K562 (cell line): Measurements from ENCODE around the gene UBE2C. TPM values are rescaled to one million over a fixed set of nuclear protein-coding genes. Genes with fewer than 3 reads are reported as not detected.

Source experiments
- ATAC-seq: fragments of 200-7000 bp; cut with Tn5 transposase; 3 replicates; pipeline ENCODE4 v1.9.1; 2020; ENCODE audit warnings: moderate library complexity
- BruUV-seq: library from RNA; stranded (reverse); fragments of 400-500 nt; replicated peaks from 2 replicates; lab custom pipeline; 2021; lab: Mats Ljungman, UMichigan
- CTCF ChIA-PET: fragments of 300-600 bp; formaldehyde crosslinking; extraction: SDS; loops from one replicate; lab custom pipeline; 2021; ENCODE audit warnings: low intra/inter-chr PET ratio; lab: Yijun Ruan, JAX
- POLR2A ChIA-PET: fragments of 300-600, 350-650 bp; sonication (Branson Sonifier 250); formaldehyde crosslinking; extraction: SDS; loops from one replicate; lab custom pipeline; 2021; ENCODE audit warnings: antibody characterized with exemption, inconsistent platforms; lab: Yijun Ruan, JAX
- DNase-seq, 4 experiments: peaks; one replicate each; pipeline versions ENCODE4 v3.0.0 to v3.0.0-alpha.2; 2011 to 2018; ENCODE audit warnings: low spot score in 3 of 4, mixed read lengths in 3 of 4; ENCODE audit errors: extremely low read depth in 1 of 4
- FAIRE-seq: peaks from 2 replicates; lab custom pipeline; 2011; peaks lifted over from hg19 to GRCh38; lab: Jason Lieb, UNC
- H2AFZ ChIP-seq: 2 replicates; pipeline ENCODE4 v1.6.0; 2011; ENCODE audit warnings: low read depth, low read length, control low read depth, inconsistent platforms
- H3K27ac ChIP-seq: fragments of 200-600 bp; 3 replicates; pipeline ENCODE4 v1.8.0; 2011; ENCODE audit warnings: low read depth, mild to moderate bottlenecking, control low read depth, inconsistent platforms, low read length, moderate library complexity, mixed read lengths; ENCODE audit errors: extremely low read depth
- H3K27me3 ChIP-seq, 2 experiments: fragments of 300-600 bp in 1 of 2; 2 replicates in 1 of 2; 3 replicates in 1 of 2; pipeline versions ENCODE4 v1.6.0 to v1.8.0; 2011; ENCODE audit warnings: inconsistent platforms in 2 of 2, low read length in 2 of 2, mild to moderate bottlenecking in 1 of 2, mixed read lengths in 1 of 2, moderate library complexity in 1 of 2; ENCODE audit not compliant: control insufficient read depth in 2 of 2, insufficient read depth in 2 of 2
- H3K36me3 ChIP-seq: fragments of 300-600 bp; 3 replicates; pipeline ENCODE4 v1.8.0; 2011; ENCODE audit warnings: mild to moderate bottlenecking, low read length, inconsistent platforms; ENCODE audit not compliant: control insufficient read depth, insufficient read depth
- H3K4me1 ChIP-seq, 2 experiments: fragments of 200-600 bp in 1 of 2; replicated peaks in 1 of 2; 2 replicates in 1 of 2; 3 replicates in 1 of 2; pipeline versions ENCODE4 v1.5.1 to v1.8.0; 2011; ENCODE audit warnings: inconsistent platforms in 2 of 2, low read length in 2 of 2, mild to moderate bottlenecking in 1 of 2, mixed read lengths in 1 of 2, moderate library complexity in 1 of 2; ENCODE audit not compliant: control insufficient read depth in 2 of 2, insufficient read depth in 2 of 2
- H3K4me2 ChIP-seq: 2 replicates; pipeline ENCODE4 v1.6.1; 2011; ENCODE audit warnings: low read length, control low read depth, inconsistent platforms, mixed read lengths; ENCODE audit not compliant: insufficient read depth
- H3K4me3 ChIP-seq: fragments of 200-600 bp; sonication (generic), shearing (Covaris generic); 2 replicates; pipeline ENCODE4 v1.5.1; 2016; ENCODE audit warnings: control low read depth, inconsistent platforms
- H3K79me2 ChIP-seq: fragments of 200-600 bp; 3 replicates; pipeline ENCODE4 v1.8.0; 2011; ENCODE audit warnings: low read length, inconsistent platforms; ENCODE audit not compliant: control insufficient read depth, insufficient read depth
- H3K9ac ChIP-seq, 2 experiments: 2 replicates each; pipeline versions ENCODE4 v1.6.0 to v1.6.1; 2011; ENCODE audit warnings: low read depth in 2 of 2, low read length in 2 of 2, control low read depth in 1 of 2, inconsistent platforms in 1 of 2, mild to moderate bottlenecking in 1 of 2, mixed read lengths in 1 of 2; ENCODE audit not compliant: insufficient read depth in 1 of 2
- H3K9me1 ChIP-seq: one replicate; pipeline ENCODE4 v1.6.0; 2011; ENCODE audit warnings: inconsistent platforms, mild to moderate bottlenecking, low read length, moderate library complexity; ENCODE audit not compliant: control insufficient read depth, insufficient read depth
- H3K9me3 ChIP-seq: replicated peaks from 2 replicates; pipeline ENCODE4 v1.5.1; 2011; ENCODE audit warnings: low read depth, low read length, inconsistent platforms; ENCODE audit not compliant: control insufficient read depth, insufficient read depth
- H4K20me1 ChIP-seq: replicated peaks from 2 replicates; pipeline ENCODE4 v1.6.1; 2011; ENCODE audit warnings: low read length, inconsistent platforms, mixed read lengths; ENCODE audit not compliant: control insufficient read depth, insufficient read depth
- ARID2 ChIP-seq: fragments of 450-650 bp; IDR thresholded peaks from 2 replicates; pipeline ENCODE4 v1.6.1; 2017; ENCODE audit warnings: antibody characterized with exemption, mild to moderate bottlenecking
- CXXC5 ChIP-seq: fragments of 250-450 bp; sonication (Bioruptor Pico); IDR thresholded peaks from 2 replicates; pipeline ENCODE4 v1.8.0; 2022; ENCODE audit warnings: inconsistent platforms, mild to moderate bottlenecking, moderate library complexity
- NONO ChIP-seq, 2 experiments: fragments of 200-400 bp in 1 of 2; fragments of 450-650 bp in 1 of 2; formaldehyde crosslinking in 1 of 2; IDR thresholded peaks; 2 replicates each; pipeline ENCODE4 v1.6.1; 2017; ENCODE audit warnings: low read depth in 2 of 2, mild to moderate bottlenecking in 2 of 2, moderate library complexity in 2 of 2, low read length in 1 of 2
- POLR2AphosphoS5 ChIP-seq: IDR thresholded peaks from 2 replicates; pipeline ENCODE4 v1.6.1; 2011; ENCODE audit warnings: mild to moderate bottlenecking, low read depth, low read length, moderate library complexity; ENCODE audit not compliant: control insufficient read depth, insufficient read depth
- SMARCB1 ChIP-seq: IDR thresholded peaks from 2 replicates; pipeline ENCODE4 v1.6.1; 2011; ENCODE audit warnings: improper control_type of control experiment, low read depth; ENCODE audit not compliant: insufficient read length
- ZNF121 ChIP-seq: sonication (generic); formaldehyde crosslinking; conservative IDR thresholded peaks from 2 replicates; pipeline ENCODE4 v1.8.0; 2022; ENCODE audit warnings: missing genetic modification reagents
- WGBS: fragments of 100-300 bp; shearing (Covaris generic); methylation state at CpG from one replicate; pipeline ENCODE4 v1.1.6; 2016; ENCODE audit warnings: low coverage, mixed read lengths; ENCODE audit not compliant: insufficient coverage; ENCODE audit errors: missing lambda C conversion rate; 5-methylcytosine and 5-hydroxymethylcytosine counted together
- in situ Hi-C: fragments of 300-500 bp; cut with MboI; formaldehyde crosslinking; loops from 4 replicates; pipeline ENCODE4 v1.15.0; 2018; ENCODE audit warnings: inconsistent platforms, mixed read lengths
- intact Hi-C: fragments of 100-400 bp; cut with micrococcal nuclease; formaldehyde crosslinking; loops from 2 replicates; pipeline ENCODE4 v1.14.2; 2022
- polyA plus RNA-seq, 8 experiments: library from polyadenylated mRNA; depleted of rRNA in 4 of 8; stranded (reverse) in 5 of 8; unstranded in 3 of 8; fragments of >200 nt; fragmentation: Nextera tagmentation in 2 of 8; fragmentation: Illumina TruSeq in 1 of 8; extraction: Ambion mirVana in 2 of 8; extraction: Trizol in 1 of 8; gene quantifications; 2 replicates each; pipeline versions ENCODE4 v1.2.1 to v1.2.3, GENCODE V29; 2011 to 2014; ENCODE audit warnings: inconsistent platforms in 1 of 8, missing spikeins in 1 of 8
- small RNA-seq: library from RNA; depleted of rRNA; stranded (forward); fragments of <200 nt; gene quantifications from one replicate; pipeline ENCODE3, GENCODE V24; 2014
- total RNA-seq, 7 experiments: library from RNA; depleted of rRNA in 6 of 7; stranded (reverse); fragments of >200 nt in 6 of 7; fragmentation: Illumina TruSeq in 2 of 7; extraction: Trizol in 2 of 7; gene quantifications; 2 replicates each; pipeline versions ENCODE4 v1.2.1 to v1.2.3, GENCODE V29; 2011 to 2021; ENCODE audit warnings: low replicate concordance in 1 of 7

The UBE2C gene
- total and polyA plus RNA-seq, 9 of the 15 experiments (the other 6 are each of a cell fraction or from before 2014, with no cell fraction given): 0.51 to 1.6 (median 0.69) TPM

DNA sequence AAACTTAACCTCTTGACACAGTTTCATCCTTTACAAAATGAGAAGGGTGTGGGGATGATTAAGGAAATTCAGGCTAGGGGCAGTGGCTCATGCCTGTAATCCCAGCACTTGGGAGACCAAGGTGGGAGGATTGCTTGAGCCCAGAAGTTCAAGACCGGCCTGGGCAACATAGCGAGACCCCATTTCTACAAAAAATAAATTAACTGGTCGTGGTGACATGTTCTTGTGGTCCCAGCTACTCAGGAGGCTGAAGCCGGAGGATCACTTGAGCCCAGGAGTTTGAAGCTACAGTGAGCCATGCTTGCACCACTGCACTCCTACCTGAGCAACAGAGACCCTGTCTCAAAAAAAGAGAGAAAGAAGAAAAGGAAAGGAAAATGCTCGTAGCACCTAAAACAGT is 54.0 kb downstream of the UBE2C start:
- Histone ChIP-seq H3K4me1 (no peaks in the 10 kb centered on the region; a peak in 1 of 5 replicates), H3K9me3 (no peaks in the 10 kb centered on the region), H3K79me2 (no peaks in the 10 kb centered on the region), H3K9me1 (no peaks in the 10 kb centered on the region), H3K9ac (no peak overlapping the region), H4K20me1 (no peaks in the 10 kb centered on the region)
- ATAC-seq: no peak
- DNase-seq: no peak
- in situ Hi-C loops: no loop called here
- FAIRE-seq: no peak
- no TSS peak for BruUV-seq
- POLR2A ChIA-PET: interaction anchor here (1.3 kb wide), 1 partner anchor 19 kb away, joined by 3 read pairs; no protein-coding TSS in a partner anchor
- TF ChIP-seq SMARCB1 (no peak), ARID2 (no peak), NONO (IDR thresholded peaks at IDR 0.05; ENCODE audit: low read depth in 2 of 2, low read length in 1 of 2) (no peak), ZNF121 (CRISPR knock-in tag) (peak; percentile 66), CXXC5 (CRISPR knock-in tag) (no peak), POLR2AphosphoS5 (no peak)
- TF ChIP-seq, all 486 proteins: peak for 1
- 80% methylated on average over 5 of the region's 5 CpGs for WGBS
- CTCF ChIA-PET: no interaction called here
- H3K4me3 ChIP-seq: no peak overlapping the region
- intact Hi-C loops: no loop called here
- H3K4me2 ChIP-seq: no peak overlapping the region
- H2AFZ ChIP-seq: no peak overlapping the region
- no peaks in the 10 kb centered on the region for H3K27me3 ChIP-seq
- H3K27ac ChIP-seq: no peak overlapping the region
- no peaks in the 10 kb centered on the region for H3K36me3 ChIP-seq

Small RNAs within 50 kb of the gene (small RNA-seq; reads per million reads assigned to genes)
- not detected for gene RNU6ATAC38P

Other genes starting within 250 kb of the UBE2C start
Only the 7 nearest of the 22 such genes appear.
- not detected in 2 replicates for gene WFDC3, start 20.8 kb upstream of the UBE2C start, total RNA-seq (2014; rRNA removed)
- gene WFDC3, start 20.8 kb upstream of the UBE2C start, total RNA-seq (2014; rRNA removed; fragmentation: Illumina TruSeq; extraction: Trizol): not detected in 2 replicates
- gene WFDC3, start 20.8 kb upstream of the UBE2C start, total RNA-seq (2015; rRNA removed; fragmentation: Illumina TruSeq; extraction: Trizol): not detected in 2 replicates
- 0.45 TPM in 1 of 2 replicates, not detected in the other for gene WFDC3, start 20.8 kb upstream of the UBE2C start, total RNA-seq (2021)
- gene WFDC3, start 20.8 kb upstream of the UBE2C start, polyA plus RNA-seq (2011; rRNA removed): not detected in 2 replicates
- not detected in 2 replicates for gene WFDC3, start 20.8 kb upstream of the UBE2C start, polyA plus RNA-seq (2014; fragmentation: Illumina TruSeq; extraction: Trizol)
- gene WFDC3, start 20.8 kb upstream of the UBE2C start, polyA plus RNA-seq (2014; fragmentation: Nextera tagmentation; extraction: Ambion mirVana): under 1 TPM in 1 of 2 experiments, not detected in 1; 0.28 TPM
- 0.85 TPM in 1 of 2 replicates, not detected in the other for gene WFDC3, start 20.8 kb upstream of the UBE2C start, polyA plus RNA-seq (2014; rRNA removed)
- gene DNTTIP1, start 20.7 kb upstream of the UBE2C start, total RNA-seq (2014; rRNA removed): 27.4 and 27.9 TPM in 2 replicates
- gene DNTTIP1, start 20.7 kb upstream of the UBE2C start, total RNA-seq (2014; rRNA removed; fragmentation: Illumina TruSeq; extraction: Trizol): 13.8 and 15.8 TPM in 2 replicates
- gene DNTTIP1, start 20.7 kb upstream of the UBE2C start, total RNA-seq (2015; rRNA removed; fragmentation: Illumina TruSeq; extraction: Trizol): 17.8 and 18.0 TPM in 2 replicates
- gene DNTTIP1, start 20.7 kb upstream of the UBE2C start, total RNA-seq (2021): 28.1 and 30.0 TPM in 2 replicates
- 33.3 and 37.9 TPM in 2 replicates for gene DNTTIP1, start 20.7 kb upstream of the UBE2C start, polyA plus RNA-seq (2011; rRNA removed)
- gene DNTTIP1, start 20.7 kb upstream of the UBE2C start, polyA plus RNA-seq (2014; fragmentation: Illumina TruSeq; extraction: Trizol): 39.8 and 46.3 TPM in 2 replicates
- 10 to 100 TPM in 1 of 2 experiments, 1 to 10 TPM in 1; 8.6 to 11.1 TPM for gene DNTTIP1, start 20.7 kb upstream of the UBE2C start, polyA plus RNA-seq (2014; fragmentation: Nextera tagmentation; extraction: Ambion mirVana)
- 55.9 and 58.8 TPM in 2 replicates for gene DNTTIP1, start 20.7 kb upstream of the UBE2C start, polyA plus RNA-seq (2014; rRNA removed)
- gene TNNC2, start 14.7 kb downstream of the UBE2C start, total RNA-seq (2014; rRNA removed): not detected in 2 replicates
- not detected in 2 replicates for gene TNNC2, start 14.7 kb downstream of the UBE2C start, total RNA-seq (2014; rRNA removed; fragmentation: Illumina TruSeq; extraction: Trizol)
- gene TNNC2, start 14.7 kb downstream of the UBE2C start, total RNA-seq (2015; rRNA removed; fragmentation: Illumina TruSeq; extraction: Trizol): not detected in 2 replicates
- gene TNNC2, start 14.7 kb downstream of the UBE2C start, total RNA-seq (2021): not detected in 2 replicates
- not detected in 2 replicates for gene TNNC2, start 14.7 kb downstream of the UBE2C start, polyA plus RNA-seq (2011; rRNA removed)
- not detected in 2 replicates for gene TNNC2, start 14.7 kb downstream of the UBE2C start, polyA plus RNA-seq (2014; fragmentation: Illumina TruSeq; extraction: Trizol)
- gene TNNC2, start 14.7 kb downstream of the UBE2C start, polyA plus RNA-seq (2014; fragmentation: Nextera tagmentation; extraction: Ambion mirVana): not detected
- not detected in 2 replicates for gene TNNC2, start 14.7 kb downstream of the UBE2C start, polyA plus RNA-seq (2014; rRNA removed)
- gene SNX21, start 21.2 kb downstream of the UBE2C start, total RNA-seq (2014; rRNA removed): 0.65 and 0.91 TPM in 2 replicates
- 0.18 and 0.19 TPM in 2 replicates for gene SNX21, start 21.2 kb downstream of the UBE2C start, total RNA-seq (2014; rRNA removed; fragmentation: Illumina TruSeq; extraction: Trizol)
- gene SNX21, start 21.2 kb downstream of the UBE2C start, total RNA-seq (2015; rRNA removed; fragmentation: Illumina TruSeq; extraction: Trizol): 0.57 and 0.69 TPM in 2 replicates
- 0.65 and 1.2 TPM in 2 replicates for gene SNX21, start 21.2 kb downstream of the UBE2C start, total RNA-seq (2021)
- gene SNX21, start 21.2 kb downstream of the UBE2C start, polyA plus RNA-seq (2011; rRNA removed): 0.18 TPM in 2 replicates
- 0.22 and 0.26 TPM in 2 replicates for gene SNX21, start 21.2 kb downstream of the UBE2C start, polyA plus RNA-seq (2014; fragmentation: Illumina TruSeq; extraction: Trizol)
- under 1 TPM; 0.10 to 0.42 TPM for gene SNX21, start 21.2 kb downstream of the UBE2C start, polyA plus RNA-seq (2014; fragmentation: Nextera tagmentation; extraction: Ambion mirVana)
- 0.58 and 1.2 TPM in 2 replicates for gene SNX21, start 21.2 kb downstream of the UBE2C start, polyA plus RNA-seq (2014; rRNA removed)
- gene ACOT8, start 44.7 kb downstream of the UBE2C start, total RNA-seq (2014; rRNA removed): 36.7 and 49.8 TPM in 2 replicates
- gene ACOT8, start 44.7 kb downstream of the UBE2C start, total RNA-seq (2014; rRNA removed; fragmentation: Illumina TruSeq; extraction: Trizol): 11.9 and 13.0 TPM in 2 replicates
- gene ACOT8, start 44.7 kb downstream of the UBE2C start, total RNA-seq (2015; rRNA removed; fragmentation: Illumina TruSeq; extraction: Trizol): 18.3 and 20.3 TPM in 2 replicates
- gene ACOT8, start 44.7 kb downstream of the UBE2C start, total RNA-seq (2021): 24.5 and 28.5 TPM in 2 replicates
- gene ACOT8, start 44.7 kb downstream of the UBE2C start, polyA plus RNA-seq (2011; rRNA removed): 34.9 and 48.0 TPM in 2 replicates
- 20.7 and 25.8 TPM in 2 replicates for gene ACOT8, start 44.7 kb downstream of the UBE2C start, polyA plus RNA-seq (2014; fragmentation: Illumina TruSeq; extraction: Trizol)
- 10 to 100 TPM in 1 of 2 experiments, 1 to 10 TPM in 1; 8.2 to 14.9 TPM for gene ACOT8, start 44.7 kb downstream of the UBE2C start, polyA plus RNA-seq (2014; fragmentation: Nextera tagmentation; extraction: Ambion mirVana)
- gene ACOT8, start 44.7 kb downstream of the UBE2C start, polyA plus RNA-seq (2014; rRNA removed): 46.7 and 49.5 TPM in 2 replicates
- 2.4 and 2.7 TPM in 2 replicates for gene ZSWIM3, start 45.0 kb downstream of the UBE2C start, total RNA-seq (2014; rRNA removed)
- 2.6 and 2.8 TPM in 2 replicates for gene ZSWIM3, start 45.0 kb downstream of the UBE2C start, total RNA-seq (2014; rRNA removed; fragmentation: Illumina TruSeq; extraction: Trizol)
- 3.6 and 4.0 TPM in 2 replicates for gene ZSWIM3, start 45.0 kb downstream of the UBE2C start, total RNA-seq (2015; rRNA removed; fragmentation: Illumina TruSeq; extraction: Trizol)
- gene ZSWIM3, start 45.0 kb downstream of the UBE2C start, total RNA-seq (2021): 2.5 and 2.9 TPM in 2 replicates
- gene ZSWIM3, start 45.0 kb downstream of the UBE2C start, polyA plus RNA-seq (2011; rRNA removed): 4.3 and 5.4 TPM in 2 replicates
- 2.6 and 3.0 TPM in 2 replicates for gene ZSWIM3, start 45.0 kb downstream of the UBE2C start, polyA plus RNA-seq (2014; fragmentation: Illumina TruSeq; extraction: Trizol)
- gene ZSWIM3, start 45.0 kb downstream of the UBE2C start, polyA plus RNA-seq (2014; fragmentation: Nextera tagmentation; extraction: Ambion mirVana): 1 to 10 TPM; 1.7 to 1.8 TPM
- 1.8 and 3.7 TPM in 2 replicates for gene ZSWIM3, start 45.0 kb downstream of the UBE2C start, polyA plus RNA-seq (2014; rRNA removed)
- gene ZSWIM1, start 68.6 kb downstream of the UBE2C start, total RNA-seq (2014; rRNA removed): 11.6 and 14.1 TPM in 2 replicates
- gene ZSWIM1, start 68.6 kb downstream of the UBE2C start, total RNA-seq (2014; rRNA removed; fragmentation: Illumina TruSeq; extraction: Trizol): 9.0 and 9.5 TPM in 2 replicates
- 11.2 and 11.7 TPM in 2 replicates for gene ZSWIM1, start 68.6 kb downstream of the UBE2C start, total RNA-seq (2015; rRNA removed; fragmentation: Illumina TruSeq; extraction: Trizol)
- gene ZSWIM1, start 68.6 kb downstream of the UBE2C start, total RNA-seq (2021): 13.8 and 15.6 TPM in 2 replicates
- 7.4 and 12.1 TPM in 2 replicates for gene ZSWIM1, start 68.6 kb downstream of the UBE2C start, polyA plus RNA-seq (2011; rRNA removed)
- 13.7 and 14.7 TPM in 2 replicates for gene ZSWIM1, start 68.6 kb downstream of the UBE2C start, polyA plus RNA-seq (2014; fragmentation: Illumina TruSeq; extraction: Trizol)
- gene ZSWIM1, start 68.6 kb downstream of the UBE2C start, polyA plus RNA-seq (2014; fragmentation: Nextera tagmentation; extraction: Ambion mirVana): 1 to 10 TPM; 2.5 to 3.1 TPM
- 7.0 and 7.3 TPM in 2 replicates for gene ZSWIM1, start 68.6 kb downstream of the UBE2C start, polyA plus RNA-seq (2014; rRNA removed)